GM19238 (cell line): ENCODE measurements around the gene MXD1.
"Not testable (repeated sequence)": the region's sequence is repeated elsewhere in the genome, so short reads cannot be mapped to it uniquely, and the experiment has no call there.

ENCODE experiments used
- DNase-seq: peaks from one replicate; pipeline ENCODE4 v3.0.0; 2011; ENCODE audit warnings: low spot score; ENCODE audit not compliant: insufficient read length

The MXD1 gene

GRCh38 chr2:69933254-69933828, 18.4 kb downstream of the MXD1 start:
- no peak for DNase-seq

- DNase-seq, result no peak
Measured at GRCh38 chr2:69933839-69934613, 19.1 kb downstream of the MXD1 start.

GRCh38 chr2:69934614-69934908, 19.7 kb downstream of the MXD1 start:
- DNase-seq, result no peak

- DNase-seq, result no peak
Measured at GRCh38 chr2:69935011-69935410, 20.1 kb downstream of the MXD1 start.

- no peak for DNase-seq
Measured at GRCh38 chr2:69936906-69937305, 22.0 kb downstream of the MXD1 start.

- no peak for DNase-seq
Measured at GRCh38 chr2:69937968-69938367, 23.1 kb downstream of the MXD1 start.

GRCh38 chr2:69939722-69940121, 24.8 kb downstream of the MXD1 start:
- DNase-seq, result no peak

- DNase-seq, result no peak
Measured at GRCh38 chr2:69940691-69941090, 25.8 kb downstream of the MXD1 start.

GRCh38 chr2:69943000-69943842, 28.3 kb downstream of the MXD1 start:
- no peak for DNase-seq

- no peak for DNase-seq
Measured at GRCh38 chr2:69943843-69944525, 29.1 kb downstream of the MXD1 start.

GRCh38 chr2:69944756-69945155, 29.8 kb downstream of the MXD1 start:
- no peak for DNase-seq

GRCh38 chr2:69945441-69945840, 30.5 kb downstream of the MXD1 start:
- no peak for DNase-seq

GRCh38 chr2:69945941-69946340, 31.0 kb downstream of the MXD1 start:
- no peak for DNase-seq

- peak; percentile 42 for DNase-seq
Measured at GRCh38 chr2:69946351-69947324, 31.7 kb downstream of the MXD1 start.

GRCh38 chr2:69947325-69947931, 32.5 kb downstream of the MXD1 start:
- DNase-seq, result no peak

- no peak for DNase-seq
Measured at GRCh38 chr2:69948032-69948962, 33.4 kb downstream of the MXD1 start.

- DNase-seq, result no peak
Measured at GRCh38 chr2:69948963-69949645, 34.2 kb downstream of the MXD1 start.

- no peak for DNase-seq
Measured at GRCh38 chr2:69950241-69950640, 35.3 kb downstream of the MXD1 start.

- DNase-seq, result not testable (repeated sequence)
Measured at GRCh38 chr2:69950671-69951070, 35.8 kb downstream of the MXD1 start.
